ENCODE data around the gene COMMD6.

DNA sequence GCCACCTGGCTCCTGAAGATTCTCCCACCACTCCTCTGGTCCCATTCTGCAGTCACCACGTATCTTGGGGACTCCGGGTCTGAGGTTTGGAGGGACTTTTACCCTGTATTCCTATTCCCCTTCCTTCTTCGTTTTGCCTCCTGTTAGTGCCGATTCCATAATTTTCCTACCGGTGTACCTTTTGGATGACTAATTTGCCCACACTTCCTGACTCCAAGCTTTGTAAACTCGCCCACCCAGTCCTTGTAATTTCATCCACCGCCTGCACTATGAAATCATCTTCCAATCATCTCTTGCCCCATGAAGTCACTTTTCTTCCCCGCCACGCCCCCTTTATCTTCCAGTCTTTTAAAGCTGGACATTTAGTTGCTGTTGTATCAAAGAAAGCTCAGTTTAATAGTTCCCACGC lies 12.5 kb upstream of the COMMD6 start:
- TF ChIP-seq, protein P1, sequence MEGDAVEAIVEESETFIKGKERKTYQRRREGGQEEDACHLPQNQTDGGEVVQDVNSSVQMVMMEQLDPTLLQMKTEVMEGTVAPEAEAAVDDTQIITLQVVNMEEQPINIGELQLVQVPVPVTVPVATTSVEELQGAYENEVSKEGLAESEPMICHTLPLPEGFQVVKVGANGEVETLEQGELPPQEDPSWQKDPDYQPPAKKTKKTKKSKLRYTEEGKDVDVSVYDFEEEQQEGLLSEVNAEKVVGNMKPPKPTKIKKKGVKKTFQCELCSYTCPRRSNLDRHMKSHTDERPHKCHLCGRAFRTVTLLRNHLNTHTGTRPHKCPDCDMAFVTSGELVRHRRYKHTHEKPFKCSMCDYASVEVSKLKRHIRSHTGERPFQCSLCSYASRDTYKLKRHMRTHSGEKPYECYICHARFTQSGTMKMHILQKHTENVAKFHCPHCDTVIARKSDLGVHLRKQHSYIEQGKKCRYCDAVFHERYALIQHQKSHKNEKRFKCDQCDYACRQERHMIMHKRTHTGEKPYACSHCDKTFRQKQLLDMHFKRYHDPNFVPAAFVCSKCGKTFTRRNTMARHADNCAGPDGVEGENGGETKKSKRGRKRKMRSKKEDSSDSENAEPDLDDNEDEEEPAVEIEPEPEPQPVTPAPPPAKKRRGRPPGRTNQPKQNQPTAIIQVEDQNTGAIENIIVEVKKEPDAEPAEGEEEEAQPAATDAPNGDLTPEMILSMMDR (IDR thresholded peaks at IDR 0.05) = no peak
- no peak for TF ChIP-seq EZH2 (IDR thresholded peaks at IDR 0.05; ENCODE audit: borderline replicate concordance, insufficient read depth, low read depth, low read length, poor library complexity, severe bottlenecking)

All from B cell (primary cell).